Breast epithelium (tissue), 3 donors: ENCODE data around the gene NSMCE1.

Source experiments
- POLR2A ChIP-seq: fragments of 450-650 bp; IDR thresholded peaks from one replicate; pipeline ENCODE4 v1.6.1; 2016; ENCODE audit warnings: antibody characterized with exemption, mild to moderate bottlenecking, moderate library complexity
- POLR2AphosphoS5 ChIP-seq, 3 donors: sonication (generic); formaldehyde crosslinking; IDR thresholded peaks; one replicate each; pipeline ENCODE4 v1.6.1; 2017; ENCODE audit warnings: antibody characterized with exemption in 3 of 3
- TF ChIP-seq, protein P1 (sequence below), 3 donors: fragments of 450-650 bp; IDR thresholded peaks; one replicate each; pipeline ENCODE4 v1.5.1; 2016 to 2017; ENCODE audit warnings: antibody characterized with exemption in 3 of 3, mild to moderate bottlenecking in 3 of 3, moderate library complexity in 3 of 3

GRCh38 chr16:27281243-27281642 is 12.7 kb upstream of the NSMCE1 start:
- TF ChIP-seq, protein P1, sequence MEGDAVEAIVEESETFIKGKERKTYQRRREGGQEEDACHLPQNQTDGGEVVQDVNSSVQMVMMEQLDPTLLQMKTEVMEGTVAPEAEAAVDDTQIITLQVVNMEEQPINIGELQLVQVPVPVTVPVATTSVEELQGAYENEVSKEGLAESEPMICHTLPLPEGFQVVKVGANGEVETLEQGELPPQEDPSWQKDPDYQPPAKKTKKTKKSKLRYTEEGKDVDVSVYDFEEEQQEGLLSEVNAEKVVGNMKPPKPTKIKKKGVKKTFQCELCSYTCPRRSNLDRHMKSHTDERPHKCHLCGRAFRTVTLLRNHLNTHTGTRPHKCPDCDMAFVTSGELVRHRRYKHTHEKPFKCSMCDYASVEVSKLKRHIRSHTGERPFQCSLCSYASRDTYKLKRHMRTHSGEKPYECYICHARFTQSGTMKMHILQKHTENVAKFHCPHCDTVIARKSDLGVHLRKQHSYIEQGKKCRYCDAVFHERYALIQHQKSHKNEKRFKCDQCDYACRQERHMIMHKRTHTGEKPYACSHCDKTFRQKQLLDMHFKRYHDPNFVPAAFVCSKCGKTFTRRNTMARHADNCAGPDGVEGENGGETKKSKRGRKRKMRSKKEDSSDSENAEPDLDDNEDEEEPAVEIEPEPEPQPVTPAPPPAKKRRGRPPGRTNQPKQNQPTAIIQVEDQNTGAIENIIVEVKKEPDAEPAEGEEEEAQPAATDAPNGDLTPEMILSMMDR (IDR thresholded peaks at IDR 0.05): no peak
- TF ChIP-seq POLR2A: no peak
- TF ChIP-seq POLR2AphosphoS5 (IDR thresholded peaks at IDR 0.05): no peak
